H1 (cell line): Measurements from ENCODE around the gene RILP. TPM values are rescaled to one million over a fixed set of nuclear protein-coding genes. Genes with fewer than 3 reads are reported as not detected.

Experiments
- CTCF ChIA-PET: fragments of 300-600 bp; sonication (Branson Sonifier 250); formaldehyde crosslinking; loops from one replicate; lab custom pipeline; 2021; ENCODE audit not compliant: partially characterized antibody; lab: Charles Lee
- POLR2A ChIA-PET: fragments of 300-600 bp; sonication (Branson Sonifier 250); formaldehyde crosslinking; loops from one replicate; lab custom pipeline; 2021; ENCODE audit warnings: inconsistent platforms; ENCODE audit not compliant: partially characterized antibody; lab: Charles Lee
- DNase-seq, 2 experiments: peaks; one replicate each; pipeline versions ENCODE4 v3.0.0 to v3.0.0-alpha.2; 2010 to 2022; ENCODE audit warnings: low spot score in 2 of 2, low read depth in 1 of 2, mixed read lengths in 1 of 2
- FAIRE-seq: peaks from 2 replicates; lab custom pipeline; 2011; peaks lifted over from hg19 to GRCh38; lab: Jason Lieb, UNC
- H2AFZ ChIP-seq: 2 replicates; pipeline ENCODE4 v1.8.1; 2012; ENCODE audit warnings: low read length, inconsistent platforms
- H2AK5ac ChIP-seq: 2 replicates; pipeline ENCODE4 v1.6.1; 2013; ENCODE audit warnings: low read depth, low read length
- H2BK120ac ChIP-seq: replicated peaks from 2 replicates; pipeline ENCODE3; 2013; ENCODE audit warnings: low read depth, low read length, inconsistent platforms
- H2BK12ac ChIP-seq: 2 replicates; pipeline ENCODE4 v1.6.1; 2013; ENCODE audit warnings: low read depth, low read length
- H2BK15ac ChIP-seq: 2 replicates; pipeline ENCODE4 v1.6.1; 2013; ENCODE audit warnings: low read length
- H2BK20ac ChIP-seq: 2 replicates; pipeline ENCODE4 v1.6.1; 2013; ENCODE audit warnings: low read length
- H2BK5ac ChIP-seq: 2 replicates; pipeline ENCODE4 v1.6.1; 2013; ENCODE audit warnings: low read depth, low read length
- H3K14ac ChIP-seq: 2 replicates; pipeline ENCODE4 v1.6.1; 2013; ENCODE audit warnings: inconsistent platforms; ENCODE audit not compliant: insufficient read length
- H3K18ac ChIP-seq: 2 replicates; pipeline ENCODE4 v1.6.1; 2013; ENCODE audit warnings: low read length; ENCODE audit errors: extremely low read depth
- H3K23ac ChIP-seq: 2 replicates; pipeline ENCODE4 v1.6.1; 2013; ENCODE audit warnings: inconsistent platforms; ENCODE audit not compliant: insufficient read length
- H3K23me2 ChIP-seq: 2 replicates; pipeline ENCODE4 v1.6.1; 2013; ENCODE audit warnings: low read depth, low read length
- H3K27ac ChIP-seq: 2 replicates; pipeline ENCODE4 v1.6.1; 2011; ENCODE audit warnings: low read depth, low read length, inconsistent platforms
- H3K27me3 ChIP-seq, 4 experiments: replicated peaks in 1 of 4; 1 replicate in 1 of 4; 2 replicates in 3 of 4; pipeline versions ENCODE4 v1.6.1 to v1.8.1; 2011 to 2013; ENCODE audit warnings: low read length in 3 of 4, mild to moderate bottlenecking in 3 of 4, inconsistent platforms in 2 of 4, mixed read lengths in 2 of 4, moderate library complexity in 1 of 4; ENCODE audit not compliant: control insufficient read depth in 3 of 4, insufficient read depth in 3 of 4; ENCODE audit errors: extremely low read depth in 1 of 4
- H3K36me3 ChIP-seq, 4 experiments: 2 replicates each; pipeline versions ENCODE4 v1.6.1 to v1.8.1; 2011 to 2013; ENCODE audit warnings: mild to moderate bottlenecking in 4 of 4, low read length in 3 of 4, moderate library complexity in 2 of 4, control low read depth in 1 of 4, inconsistent platforms in 1 of 4; ENCODE audit not compliant: insufficient read depth in 4 of 4, control insufficient read depth in 2 of 4
- H3K4ac ChIP-seq: replicated peaks from 2 replicates; pipeline ENCODE3; 2013; ENCODE audit warnings: low read length, low read depth, mixed read lengths, inconsistent platforms; ENCODE audit not compliant: insufficient read length
- H3K4me1 ChIP-seq, 4 experiments: replicated peaks in 1 of 4; 1 replicate in 1 of 4; 2 replicates in 3 of 4; pipeline versions ENCODE4 v1.6.1 to v1.8.1; 2011 to 2013; ENCODE audit warnings: low read length in 3 of 4, inconsistent platforms in 2 of 4, mixed read lengths in 1 of 4; ENCODE audit not compliant: insufficient read depth in 4 of 4, control insufficient read depth in 3 of 4
- H3K4me2 ChIP-seq, 2 experiments: 2 replicates each; pipeline versions ENCODE4 v1.6.1 to v1.8.1; 2011 to 2013; ENCODE audit warnings: low read depth in 2 of 2, low read length in 2 of 2, control low read depth in 1 of 2, inconsistent platforms in 1 of 2, mild to moderate bottlenecking in 1 of 2; ENCODE audit not compliant: insufficient read depth in 1 of 2
- H3K4me3 ChIP-seq, 4 experiments: fragments of 200-600, 300-600 bp in 1 of 4; sonication (generic), shearing (Covaris generic), sonication (Bioruptor Twin) in 1 of 4; 2 replicates each; pipeline versions ENCODE4 v1.5.1 to v1.8.1; 2011 to 2016; ENCODE audit warnings: low read length in 4 of 4, low read depth in 3 of 4, control low read depth in 2 of 4, inconsistent platforms in 2 of 4, mild to moderate bottlenecking in 2 of 4, mixed read lengths in 1 of 4, moderate library complexity in 1 of 4; ENCODE audit not compliant: insufficient read depth in 2 of 4; ENCODE audit errors: extremely low read depth in 1 of 4
- H3K56ac ChIP-seq: replicated peaks from 2 replicates; pipeline ENCODE3; 2013; ENCODE audit warnings: low read depth, mild to moderate bottlenecking, mixed read lengths, low read length, inconsistent platforms; ENCODE audit not compliant: insufficient read length
- H3K79me1 ChIP-seq: 2 replicates; pipeline ENCODE4 v1.6.1; 2013; ENCODE audit warnings: low read depth, low read length, control low read depth
- H3K79me2 ChIP-seq, 2 experiments: 2 replicates each; pipeline versions ENCODE4 v1.6.1 to v1.8.1; 2012 to 2013; ENCODE audit warnings: low read length in 2 of 2, mild to moderate bottlenecking in 2 of 2, inconsistent platforms in 1 of 2; ENCODE audit not compliant: insufficient read depth in 2 of 2, control insufficient read depth in 1 of 2
- H3K9ac ChIP-seq, 4 experiments: replicated peaks in 1 of 4; 1 replicate in 1 of 4; 2 replicates in 3 of 4; pipeline versions ENCODE4 v1.6.1 to v1.8.1; 2011 to 2013; ENCODE audit warnings: low read depth in 3 of 4, low read length in 3 of 4, control low read depth in 2 of 4, mild to moderate bottlenecking in 2 of 4, moderate library complexity in 2 of 4, inconsistent platforms in 1 of 4; ENCODE audit errors: extremely low read depth in 1 of 4
- H3K9me3 ChIP-seq, 2 experiments: 2 replicates each; pipeline versions ENCODE4 v1.6.1 to v1.8.1; 2012 to 2013; ENCODE audit warnings: mild to moderate bottlenecking in 2 of 2, moderate library complexity in 2 of 2, control low read depth in 1 of 2, inconsistent platforms in 1 of 2, low read depth in 1 of 2, low read length in 1 of 2, mixed read lengths in 1 of 2; ENCODE audit not compliant: insufficient read depth in 2 of 2
- H4K20me1 ChIP-seq, 2 experiments: replicated peaks in 1 of 2; 2 replicates each; pipeline versions ENCODE3 to v1.8.1; 2011 to 2013; ENCODE audit warnings: inconsistent platforms in 2 of 2, low read length in 2 of 2, mild to moderate bottlenecking in 1 of 2; ENCODE audit not compliant: insufficient read depth in 2 of 2, control insufficient read depth in 1 of 2
- H4K5ac ChIP-seq: 2 replicates; pipeline ENCODE4 v1.6.1; 2013; ENCODE audit warnings: low read length, low read depth, mixed read lengths, inconsistent platforms; ENCODE audit not compliant: insufficient read length
- H4K8ac ChIP-seq: 2 replicates; pipeline ENCODE4 v1.8.0; 2013; ENCODE audit warnings: mild to moderate bottlenecking, moderate library complexity, low read length, inconsistent platforms; ENCODE audit not compliant: insufficient read depth; ENCODE audit errors: extremely low read depth
- H4K91ac ChIP-seq: replicated peaks from 2 replicates; pipeline ENCODE3; 2013; ENCODE audit warnings: low read length, mixed read lengths, inconsistent platforms; ENCODE audit not compliant: insufficient read length
- WGBS, 2 experiments: shearing (Covaris generic) in 1 of 2; methylation state at CpG; one replicate each; pipeline versions ENCODE4 v1.1.6 to v1.1.7; 2013 to 2015; ENCODE audit warnings: low lambda C conversion rate in 2 of 2, mixed read lengths in 2 of 2, inconsistent platforms in 1 of 2, low coverage in 1 of 2, missing lambda C conversion rate in 1 of 2; ENCODE audit not compliant: insufficient replicate concordance in 2 of 2, insufficient coverage in 1 of 2, insufficient read length in 1 of 2; ENCODE audit errors: extremely low coverage in 1 of 2, missing lambda C conversion rate in 1 of 2; 5-methylcytosine and 5-hydroxymethylcytosine counted together
- polyA plus RNA-seq, 7 experiments: library from polyadenylated mRNA; depleted of rRNA in 3 of 7; stranded (reverse) in 5 of 7; unstranded in 2 of 7; fragments of >200 nt in 5 of 7; fragments of 200-250 nt in 2 of 7; gene quantifications; 1 replicate in 5 of 7; 2 replicates in 1 of 7; 4 replicates in 1 of 7; pipeline versions ENCODE4 v1.2.1 to v1.2.3, GENCODE V29; 2011 to 2013; ENCODE audit warnings: missing spikeins in 2 of 7, mixed read lengths in 2 of 7
- total RNA-seq: library from RNA; stranded (reverse); fragmentation: NEBNext Ultra II Directional; extraction: Animal tissue kit (Norgen Biotek cat#: 25700); gene quantifications from 2 replicates; pipeline ENCODE4 v1.2.1, GENCODE V29; 2021

The RILP gene
- total and polyA plus RNA-seq, 2 of the 8 experiments (the other 6 are each of a cell fraction or from before 2014, with no cell fraction given): 6.8 to 7.2 TPM

DNA sequence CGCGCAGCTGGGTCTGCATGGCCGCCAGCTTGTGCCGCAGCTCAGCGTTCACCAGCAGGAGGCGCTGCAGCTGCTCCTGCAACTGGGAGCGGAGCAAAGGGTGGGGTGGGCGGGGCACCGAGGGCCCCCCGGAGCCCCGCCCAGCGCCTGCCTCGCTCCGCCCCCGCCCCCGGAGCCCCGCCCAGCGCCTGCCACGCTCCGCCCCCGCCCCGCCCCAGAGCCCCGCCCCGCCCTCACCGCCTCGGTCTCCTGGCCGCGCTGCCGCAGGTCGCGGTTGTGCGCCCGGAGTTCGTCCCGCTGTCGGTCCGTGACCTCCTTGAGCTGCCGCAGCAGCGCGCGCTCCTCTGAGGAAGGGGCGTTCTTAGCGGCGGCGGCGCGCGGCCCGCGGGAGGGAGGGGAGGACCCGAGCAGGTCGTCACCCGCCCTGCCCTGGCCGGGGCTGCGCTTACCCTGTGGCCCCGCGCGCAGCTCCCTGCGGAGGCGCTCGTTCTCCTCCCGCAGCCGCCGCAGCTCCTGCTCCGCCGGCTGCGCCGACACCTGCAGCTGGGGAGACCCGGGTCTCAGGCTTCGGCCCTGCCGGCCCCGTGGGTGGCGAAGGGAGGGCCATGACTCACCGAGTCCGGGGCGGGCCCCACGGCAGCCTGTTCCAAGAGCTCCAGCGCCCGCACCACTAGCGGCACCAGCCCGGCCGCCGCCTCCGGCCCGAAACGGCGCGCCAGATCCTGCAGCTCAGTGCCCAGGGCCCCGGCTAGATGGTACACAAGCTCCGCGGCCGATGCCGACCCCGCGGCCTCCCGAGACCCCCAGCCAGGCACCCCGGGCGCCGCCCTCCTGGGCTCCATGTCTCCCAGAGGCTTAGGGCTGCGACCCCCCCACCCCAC is 463 bp downstream of the RILP start:
- Histone ChIP-seq H2BK12ac (no peak overlapping the region), H3K23me2 (peaks cover 7% of the 10 kb centered on the region; the same call in 1 of the 2 replicates), H3K27ac (no peak overlapping the region), H2BK15ac (no peak overlapping the region), H3K9ac (no peak overlapping the region), H3K79me2 (no peaks in the 10 kb centered on the region), H3K14ac (no peak overlapping the region), H4K5ac (no peak overlapping the region), H3K4me2 (peak overlapping the region; percentile 92 to 94), H2AFZ (peak overlapping the region; percentile 6; the same call in 1 of the 2 replicates), H3K79me1 (no peaks in the 10 kb centered on the region), H3K56ac (no peak overlapping the region), H3K36me3 (peaks cover 29 to 37% (median 35%) of the 10 kb centered on the region in 4 experiments), H3K4me3 (peak overlapping the region; percentile 26 to 77 (median 59)), H3K9me3 (no peaks in the 10 kb centered on the region), H2AK5ac (no peak overlapping the region), H4K8ac (0 out of 2 replicates have a peak overlapping the region, but pooled peaks have one; percentile 16), H3K4ac (no peak overlapping the region), H3K18ac (no peak overlapping the region), H2BK120ac (no peak overlapping the region), H3K27me3 (peaks cover 0 to 11% (median 4%) of the 10 kb centered on the region in 4 experiments; a peak in 4 of 7 replicates), H4K91ac (no peak overlapping the region), H3K23ac (no peak overlapping the region), H4K20me1 (peaks cover 15 to 24% of the 10 kb centered on the region in 2 experiments), H2BK20ac (no peak overlapping the region), H3K4me1 (peaks cover 0 to 33% (median 22%) of the 10 kb centered on the region in 4 experiments; a peak in 6 of 7 replicates), H2BK5ac (no peak overlapping the region)
- ChIA-PET CTCF (interaction anchor here (0.8 to 3.0 kb wide), 23 partner anchors 9 to 1279 kb away, joined by 3 to 18 read pairs (median 5); no protein-coding TSS in a partner anchor), POLR2A (interaction anchor here (0.9 to 6.5 kb wide), 9 partner anchors 14 to 133 kb away, joined by 3 to 65 read pairs (median 6); partner anchors contain the start of genes INPP5K, SERPINF1 and SLC43A2)
- 5% methylated on average over 17 of the region's 100 CpGs; no CpG with 5 or more reads in 1 of the 2 experiments for WGBS, 2 experiments
- FAIRE-seq (no peak), DNase-seq (peak in 1 of 2 experiments; percentile 96)
